Prostate gland (tissue), 2 donors: ENCODE measurements around the gene ADH7.

Experiments used
- POLR2AphosphoS5 ChIP-seq: sonication (generic); formaldehyde crosslinking; IDR thresholded peaks from one replicate; pipeline ENCODE4 v1.6.1; 2017; ENCODE audit warnings: antibody characterized with exemption
- TF ChIP-seq, protein P1 (sequence below), 4 experiments: fragments of 200-600 bp in 2 of 4; fragments of 450-650 bp in 2 of 4; sonication (generic) in 2 of 4; IDR thresholded peaks; 1 replicate in 3 of 4; 2 replicates in 1 of 4; pipeline ENCODE4 v1.5.1; 2016 to 2019; ENCODE audit warnings: antibody characterized with exemption in 4 of 4, mild to moderate bottlenecking in 2 of 4, moderate library complexity in 2 of 4

DNA sequence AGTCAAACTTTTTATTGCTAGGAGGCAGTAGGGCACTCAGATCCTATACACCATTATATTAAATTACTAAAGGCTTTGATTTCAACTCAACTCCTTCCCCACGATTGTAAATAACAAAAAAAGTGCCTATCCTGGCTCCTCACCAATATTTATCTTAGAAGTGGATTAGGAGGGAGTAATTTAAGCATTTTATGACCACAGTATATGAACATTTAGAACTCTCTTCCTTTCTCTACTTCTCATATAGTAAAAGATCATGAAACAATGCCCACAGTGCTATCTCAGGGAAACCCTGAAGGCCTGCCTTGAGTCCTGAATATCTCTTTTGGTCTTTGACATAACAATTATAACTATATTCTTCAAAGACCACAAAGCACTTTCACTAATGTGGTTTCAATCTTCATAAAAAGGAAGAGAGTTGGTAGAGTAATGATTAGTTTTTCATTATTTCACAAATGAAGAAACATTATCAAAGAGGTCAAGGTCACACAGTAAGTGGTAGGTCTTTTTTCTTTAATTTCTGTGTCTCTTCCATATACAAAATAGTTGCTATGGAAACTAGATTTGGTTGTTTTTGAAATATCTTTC lies 53.5 kb downstream of the ADH7 start:
- TF ChIP-seq, protein P1, sequence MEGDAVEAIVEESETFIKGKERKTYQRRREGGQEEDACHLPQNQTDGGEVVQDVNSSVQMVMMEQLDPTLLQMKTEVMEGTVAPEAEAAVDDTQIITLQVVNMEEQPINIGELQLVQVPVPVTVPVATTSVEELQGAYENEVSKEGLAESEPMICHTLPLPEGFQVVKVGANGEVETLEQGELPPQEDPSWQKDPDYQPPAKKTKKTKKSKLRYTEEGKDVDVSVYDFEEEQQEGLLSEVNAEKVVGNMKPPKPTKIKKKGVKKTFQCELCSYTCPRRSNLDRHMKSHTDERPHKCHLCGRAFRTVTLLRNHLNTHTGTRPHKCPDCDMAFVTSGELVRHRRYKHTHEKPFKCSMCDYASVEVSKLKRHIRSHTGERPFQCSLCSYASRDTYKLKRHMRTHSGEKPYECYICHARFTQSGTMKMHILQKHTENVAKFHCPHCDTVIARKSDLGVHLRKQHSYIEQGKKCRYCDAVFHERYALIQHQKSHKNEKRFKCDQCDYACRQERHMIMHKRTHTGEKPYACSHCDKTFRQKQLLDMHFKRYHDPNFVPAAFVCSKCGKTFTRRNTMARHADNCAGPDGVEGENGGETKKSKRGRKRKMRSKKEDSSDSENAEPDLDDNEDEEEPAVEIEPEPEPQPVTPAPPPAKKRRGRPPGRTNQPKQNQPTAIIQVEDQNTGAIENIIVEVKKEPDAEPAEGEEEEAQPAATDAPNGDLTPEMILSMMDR (IDR thresholded peaks at IDR 0.05): no peak
- TF ChIP-seq POLR2AphosphoS5: no peak
